ENCODE results near the gene ORC6.

Gene ORC6

GRCh38 chr16:46701615-46702014 is 12.2 kb downstream of the ORC6 start:
- DNase-seq (ENCODE audit: low read depth in 2 of 2) = no peak

- no peak for DNase-seq (ENCODE audit: low read depth in 2 of 2)
Measured at GRCh38 chr16:46702030-46702429, 12.6 kb downstream of the ORC6 start.

DNA sequence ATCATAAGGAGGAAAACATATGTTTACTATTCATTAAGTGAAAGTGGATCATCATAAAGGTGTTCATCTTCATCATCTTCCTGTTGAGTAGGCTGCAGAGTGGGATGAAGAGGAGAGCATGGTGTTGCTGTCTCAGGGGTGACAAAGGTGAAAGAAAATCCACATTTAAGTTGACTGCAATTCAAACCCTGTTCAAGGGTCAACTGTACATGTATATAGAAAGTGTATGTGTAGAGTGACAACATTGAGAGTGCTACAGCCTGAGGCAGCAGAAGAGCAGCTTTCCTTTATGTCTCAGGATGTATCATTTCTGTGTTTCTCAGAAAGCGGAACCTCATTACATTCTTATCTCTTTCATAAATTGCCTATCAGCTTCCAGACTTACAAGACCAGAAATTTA is 17.2 kb downstream of the ORC6 start:
- DNase-seq (ENCODE audit: low read depth in 2 of 2) = no peak

DNA sequence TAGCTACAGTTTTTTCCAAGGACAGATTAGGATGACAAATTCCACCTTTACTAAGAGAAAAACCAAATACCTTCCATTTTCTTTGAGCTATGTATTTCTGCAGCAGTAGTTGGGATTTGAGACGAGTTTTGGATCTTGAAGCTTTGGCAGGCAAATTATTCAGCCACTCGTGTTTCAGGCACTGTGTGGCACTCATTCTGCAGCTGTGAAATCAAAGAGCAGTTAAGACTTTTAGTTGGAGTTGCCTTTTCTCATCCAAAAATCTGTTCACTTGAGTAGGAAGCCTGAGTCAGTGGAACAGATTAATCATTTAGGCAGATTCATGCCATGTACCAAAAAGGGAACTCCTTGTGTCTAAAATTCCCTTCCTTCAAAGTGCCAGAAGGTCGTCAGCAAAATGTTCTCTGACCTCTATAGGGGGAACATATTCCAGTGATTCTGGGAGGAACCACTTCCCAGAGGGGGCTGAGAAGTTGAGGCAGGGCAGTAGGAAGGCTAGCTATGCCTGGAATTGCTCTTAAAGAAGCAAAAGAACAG is 20.1 kb downstream of the ORC6 start:
- DNase-seq (ENCODE audit: low read depth in 2 of 2) = no peak

- DNase-seq (ENCODE audit: low read depth in 2 of 2) = no peak
Measured at GRCh38 chr16:46711106-46712058, 21.9 kb downstream of the ORC6 start.

DNA sequence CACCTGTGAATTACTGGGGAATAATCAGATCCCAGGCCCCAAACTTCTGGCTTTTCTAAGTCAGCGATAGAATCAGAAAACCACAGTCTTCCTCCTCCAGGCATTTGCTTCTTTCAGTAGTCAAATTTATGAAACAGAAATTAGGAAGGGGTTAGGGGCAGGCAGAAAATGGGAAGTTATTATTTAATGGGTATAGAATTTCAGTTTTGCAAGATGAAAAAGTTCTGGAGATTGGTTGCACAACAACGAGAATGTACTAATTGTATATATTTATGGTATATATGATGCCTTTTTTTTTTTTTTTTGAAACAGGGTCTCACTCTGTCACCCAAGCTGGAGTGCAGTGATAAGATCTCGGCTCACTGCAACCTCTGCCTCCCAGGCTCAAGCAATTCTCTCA is 23.5 kb downstream of the ORC6 start:
- no peak for DNase-seq (ENCODE audit: low read depth in 2 of 2)

GRCh38 chr16:46713634-46714033 is 24.2 kb downstream of the ORC6 start:
- DNase-seq (ENCODE audit: low read depth in 2 of 2) = no peak

GRCh38 chr16:46714797-46715591 is 25.5 kb downstream of the ORC6 start:
- no peak for DNase-seq (ENCODE audit: low read depth in 2 of 2)

DNA sequence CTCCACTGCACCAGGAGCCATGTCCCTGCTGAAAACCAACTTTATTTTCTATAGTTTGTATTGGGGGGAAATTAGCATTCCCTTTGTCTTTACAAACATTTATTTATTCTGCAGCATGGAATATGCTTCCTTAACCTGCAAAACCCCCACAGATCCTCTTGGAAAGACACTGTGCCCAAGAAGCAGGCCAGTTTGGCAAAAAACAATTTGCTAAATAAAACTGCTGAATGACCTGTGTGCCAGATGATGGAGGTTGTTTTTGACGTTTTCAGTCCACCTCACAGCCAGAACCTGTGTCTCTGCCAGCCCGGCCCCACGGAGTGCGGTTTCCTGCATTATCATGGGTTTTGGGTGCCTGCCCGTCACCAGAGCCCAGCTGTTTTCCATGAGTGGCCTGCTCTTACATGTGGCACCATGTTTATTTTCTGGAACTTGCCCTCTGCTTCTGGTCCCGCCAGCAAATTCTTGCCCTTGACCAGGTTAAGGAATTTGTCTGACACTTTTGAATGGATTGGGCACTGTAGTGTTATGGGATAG is 26.4 kb downstream of the ORC6 start:
- DNase-seq (ENCODE audit: low read depth in 2 of 2) = no peak

DNA sequence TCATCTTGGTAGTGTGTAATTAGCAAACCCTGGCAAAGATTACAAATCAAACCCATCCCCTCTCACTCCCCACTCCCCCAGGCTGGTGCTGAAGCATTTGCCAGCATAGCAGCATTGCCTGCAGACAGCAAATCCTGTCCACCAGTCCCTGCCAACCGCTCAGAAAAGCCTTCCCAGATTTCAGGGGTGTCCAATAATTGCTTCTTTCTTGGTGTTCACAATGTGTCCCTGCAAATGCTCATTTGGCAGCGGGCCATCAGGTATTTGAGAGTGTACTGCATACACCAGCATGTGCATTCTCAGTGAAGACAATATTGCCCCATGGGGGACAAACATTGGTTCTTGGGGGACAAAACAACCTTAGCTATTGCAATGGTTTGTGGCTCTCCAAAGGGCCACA is 28.2 kb downstream of the ORC6 start:
- no peak for DNase-seq (ENCODE audit: low read depth in 2 of 2)

GRCh38 chr16:46718214-46718613 is 28.8 kb downstream of the ORC6 start:
- no peak for DNase-seq (ENCODE audit: low read depth in 2 of 2)

DNA sequence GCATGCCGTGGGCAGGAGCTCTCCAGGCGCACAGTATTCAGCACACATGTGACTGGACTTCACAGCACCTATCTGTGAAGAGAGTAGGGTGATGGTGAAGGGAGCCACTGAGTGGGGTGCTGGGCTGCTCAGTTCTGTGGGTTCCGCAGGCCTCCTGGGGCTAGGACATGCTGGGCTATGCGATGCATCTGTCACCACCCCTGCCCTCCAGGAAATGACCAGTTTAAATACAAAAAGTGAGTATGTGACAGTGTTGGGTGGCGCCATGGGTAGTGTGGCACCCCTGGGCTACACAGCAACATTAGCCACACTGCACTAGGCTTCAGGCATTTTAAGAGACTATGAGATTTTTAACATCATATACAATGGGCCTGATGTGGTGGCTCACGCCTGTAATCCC is 30.1 kb downstream of the ORC6 start:
- DNase-seq (ENCODE audit: low read depth in 2 of 2) = no peak

GRCh38 chr16:46720619-46721018 is 31.2 kb downstream of the ORC6 start:
- DNase-seq (ENCODE audit: low read depth in 2 of 2) = no peak

DNA sequence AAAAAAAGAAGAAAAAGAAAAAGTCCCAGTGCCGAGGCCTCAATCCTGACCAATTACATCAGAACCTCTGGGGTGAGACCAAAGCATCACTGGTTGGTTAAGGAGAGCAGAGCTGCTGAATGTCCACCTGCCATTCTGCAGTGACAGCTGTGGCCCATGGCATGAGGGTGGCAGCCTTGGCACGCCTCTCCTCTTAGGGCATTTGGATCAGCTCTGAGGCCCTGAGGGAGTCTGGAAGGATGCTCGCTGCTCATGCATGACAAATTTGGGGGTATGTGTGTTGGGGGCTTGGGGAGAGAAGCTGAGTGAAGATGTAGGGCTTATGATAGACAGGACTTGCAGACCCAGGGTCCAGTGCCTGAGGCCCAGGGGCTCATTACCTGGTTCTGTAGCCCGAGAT is 32.4 kb downstream of the ORC6 start:
- no peak for DNase-seq (ENCODE audit: low read depth in 2 of 2)

GRCh38 chr16:46727184-46727583 is 37.7 kb downstream of the ORC6 start:
- DNase-seq (ENCODE audit: low read depth in 2 of 2) = no peak

- no peak for DNase-seq (ENCODE audit: low read depth in 2 of 2)
Measured at GRCh38 chr16:46727630-46728029, 38.2 kb downstream of the ORC6 start.

DNA sequence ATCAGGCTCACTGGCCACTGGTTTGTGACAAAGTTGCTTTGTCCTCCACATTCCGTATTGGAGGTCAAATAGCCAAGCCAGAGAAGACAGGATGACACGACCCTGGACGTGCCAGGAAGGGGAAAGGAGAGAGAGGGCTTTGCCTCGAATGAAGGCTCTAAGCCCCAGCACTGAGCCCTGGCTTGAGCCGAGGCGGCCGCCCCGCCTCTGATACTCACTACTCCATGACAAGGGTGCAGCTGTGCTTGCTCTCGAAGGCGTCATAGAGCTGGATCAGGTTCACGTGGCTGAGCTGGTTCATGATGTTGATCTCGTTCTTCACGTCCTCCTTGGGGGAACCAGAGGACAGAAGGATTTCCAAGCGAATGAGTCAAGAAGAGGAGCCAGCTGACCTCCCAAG is 39.3 kb downstream of the ORC6 start:
- no peak for DNase-seq (ENCODE audit: low read depth in 2 of 2)

DNA sequence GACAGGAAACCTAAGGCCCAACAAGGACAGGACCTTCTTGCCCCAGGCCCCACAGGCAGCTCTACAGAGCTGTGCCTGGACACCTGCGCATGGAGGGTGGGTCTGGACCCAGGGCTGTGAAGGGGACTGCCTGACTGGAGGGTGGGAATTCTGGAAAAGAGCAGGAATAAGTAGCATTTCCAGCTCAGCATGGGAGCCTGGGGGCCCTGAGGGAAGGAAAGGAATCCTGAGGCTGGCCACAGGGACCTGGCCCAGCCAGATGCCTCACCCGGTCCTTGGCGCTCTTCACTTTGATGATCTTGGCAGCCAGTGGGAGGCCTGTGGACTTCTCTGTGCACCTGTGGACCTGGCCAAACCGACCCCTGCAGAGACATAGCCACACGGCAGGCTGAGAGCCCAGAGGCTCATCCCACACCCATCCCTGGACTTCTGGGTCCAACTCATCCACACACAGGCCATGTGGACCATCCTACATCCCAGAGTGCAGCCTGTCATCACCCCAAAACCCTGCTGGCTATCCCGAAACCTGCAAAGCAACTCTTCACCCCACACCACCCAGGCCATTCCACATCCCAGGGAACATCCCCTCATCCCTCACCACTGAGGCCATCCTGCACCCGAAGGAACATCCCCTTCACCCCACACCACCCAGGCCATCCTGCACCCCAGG is 40.0 kb downstream of the ORC6 start:
- DNase-seq (ENCODE audit: low read depth in 2 of 2) = no peak

DNA sequence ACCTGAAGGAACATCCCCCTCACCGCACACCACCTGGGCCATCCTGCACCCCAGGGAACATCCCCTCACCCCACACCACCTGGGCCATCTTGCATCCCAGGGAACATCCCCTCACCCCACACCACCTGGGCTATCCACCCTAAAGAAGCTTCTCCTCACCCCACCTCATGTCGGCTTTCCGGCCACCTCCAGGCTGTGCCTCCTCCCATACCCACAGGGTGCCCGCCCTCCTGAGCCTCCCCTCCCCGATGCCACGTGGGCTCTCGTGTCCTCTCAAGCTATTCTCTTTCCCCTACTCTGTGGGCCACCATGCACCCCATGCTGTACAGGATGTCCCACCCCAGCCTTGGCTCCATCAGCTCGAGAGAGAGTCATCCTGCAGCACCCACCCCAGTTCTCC is 40.7 kb downstream of the ORC6 start:
- DNase-seq (ENCODE audit: low read depth in 2 of 2) = no peak

DNA sequence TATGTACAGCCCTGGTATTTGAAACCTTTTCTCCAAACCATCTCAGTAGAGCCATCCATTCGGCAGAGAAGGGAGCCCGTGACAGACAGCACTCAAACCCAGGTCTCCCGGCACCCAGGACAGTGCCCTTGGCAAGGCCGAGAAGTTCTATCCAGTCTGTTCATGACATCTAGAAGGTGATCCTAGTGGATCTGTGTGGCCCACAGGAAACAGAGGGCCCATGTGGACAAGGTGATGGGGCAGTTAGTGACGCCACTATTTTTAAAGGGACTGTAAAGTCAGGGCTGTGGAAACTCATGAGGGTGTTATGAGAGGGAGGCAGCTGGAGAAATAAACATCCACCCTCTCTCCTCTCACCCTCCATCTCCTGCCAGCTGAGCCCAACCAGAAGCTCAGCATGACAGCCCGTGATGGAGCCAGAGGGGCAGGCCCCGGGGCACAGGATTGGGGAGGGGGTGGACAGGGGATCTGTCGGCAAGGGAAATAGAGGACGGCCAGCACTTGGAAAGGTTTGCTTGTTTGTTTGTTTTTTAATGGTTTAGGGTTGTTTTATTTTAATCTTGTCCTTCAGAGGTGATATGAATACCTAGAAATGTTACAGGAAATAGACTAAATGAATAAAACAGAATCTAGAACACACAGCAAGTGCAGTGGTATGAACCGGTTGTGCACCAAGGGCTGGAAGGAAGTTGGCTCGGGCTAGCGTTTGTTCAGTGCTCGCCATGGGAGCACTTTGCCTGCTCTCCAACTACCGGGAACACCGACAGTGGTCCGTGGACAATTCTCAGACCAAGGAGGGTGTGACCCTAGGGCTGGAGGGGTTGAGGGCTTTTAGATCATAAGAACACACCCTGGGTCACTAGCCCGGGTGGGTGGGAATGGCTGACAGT is 41.6 kb downstream of the ORC6 start:
- DNase-seq (ENCODE audit: low read depth in 2 of 2) = no peak

Data from stimulated activated CD8-positive, alpha-beta memory T cell treated with anti-CD3 and anti-CD28 coated beads, Interleukin-2, amount 100 ng/mL, for 48 hours (primary cell).